Kidney epithelial cell (primary cell): ENCODE data around the gene KDM4E. TPM values are rescaled to one million over a fixed set of nuclear protein-coding genes. Genes with fewer than 3 reads are reported as not detected.

Experiments used
- DNase-seq: peaks from one replicate; pipeline ENCODE4 v3.0.0-alpha.2; 2010; ENCODE audit warnings: low read depth
- H3K27me3 ChIP-seq: 2 replicates; pipeline ENCODE4 v1.6.0; 2011; ENCODE audit warnings: low read length; ENCODE audit not compliant: control insufficient read depth, insufficient read depth
- H3K36me3 ChIP-seq: 2 replicates; pipeline ENCODE4 v1.5.1; 2011; ENCODE audit warnings: low read length; ENCODE audit not compliant: control insufficient read depth, insufficient read depth
- H3K4me3 ChIP-seq: 2 replicates; pipeline ENCODE4 v1.5.1; 2011; ENCODE audit warnings: low read depth, mild to moderate bottlenecking, control low read depth, low read length
- CTCF ChIP-seq: IDR thresholded peaks from 2 replicates; pipeline ENCODE4 v1.5.1; 2011; ENCODE audit warnings: mild to moderate bottlenecking, moderate library complexity, low read length, control low read depth, inconsistent platforms; ENCODE audit not compliant: insufficient read depth, poor library complexity, severe bottlenecking
- total RNA-seq: library from RNA; depleted of rRNA; stranded (reverse); fragments of >200 nt; gene quantifications from 2 replicates; pipeline ENCODE4 v1.2.3, GENCODE V29; 2015

Gene KDM4E
- total RNA-seq, 1 donor from 2014 or later, result not detected

GRCh38 chr11:95076981-95077380, 51.9 kb downstream of the KDM4E start:
- no peak for DNase-seq
- no peak for TF ChIP-seq CTCF
- H3K4me3 ChIP-seq, result no peak overlapping the region

More at GRCh38 chr11:95076981-95077380, 51.9 kb downstream of the KDM4E start:
- Histone ChIP-seq H3K27me3 (no peaks in the 10 kb centered on the region), H3K36me3 (no peaks in the 10 kb centered on the region)

Other genes with a start within 250 kb of the KDM4E start
- gene CWC15, start 51.7 kb upstream of the KDM4E start, total RNA-seq, result 32.0 and 43.4 TPM in 2 replicates
- gene KDM4D, start 51.5 kb upstream of the KDM4E start, total RNA-seq, result 1.5 and 2.7 TPM in 2 replicates
- gene KDM4F, start 24.2 kb downstream of the KDM4E start, total RNA-seq, result not detected in 2 replicates
- 34.2 and 39.8 TPM in 2 replicates for gene SRSF8, start 41.7 kb downstream of the KDM4E start, total RNA-seq
- 33.1 and 38.4 TPM in 2 replicates for gene ENDOD1, start 64.6 kb downstream of the KDM4E start, total RNA-seq
- 4.7 TPM in 2 replicates for gene SESN3, start 205.9 kb downstream of the KDM4E start, total RNA-seq